HEK293 (cell line): ENCODE data around the gene ABCC2.
A peak's percentile ranks its signal among the peaks of the same experiment; 100 is the strongest.

Source experiments
- CTCF ChIA-PET: fragments of 350-600 bp; formaldehyde crosslinking; extraction: SDS; loops from one replicate; lab custom pipeline; 2021; ENCODE audit warnings: antibody characterized with exemption; lab: Yijun Ruan, JAX
- POLR2A ChIA-PET: fragments of 300-600 bp; formaldehyde crosslinking; extraction: SDS; loops from one replicate; lab custom pipeline; 2020; ENCODE audit warnings: antibody characterized with exemption, inconsistent platforms; lab: Yijun Ruan, JAX
- H3K27ac ChIP-seq: fragments of 200-500 bp; sonication (Bioruptor generic); 2 replicates; pipeline ENCODE4 v1.5.1; 2014; ENCODE audit warnings: low read depth, low read length, control low read depth, inconsistent platforms; ENCODE audit errors: extremely low read depth
- H3K36me3 ChIP-seq, 2 experiments: fragments of 200-500 bp in 1 of 2; sonication (Bioruptor generic) in 1 of 2; 1 replicate in 1 of 2; 2 replicates in 1 of 2; pipeline ENCODE4 v1.5.1; 2014 to 2017; ENCODE audit warnings: inconsistent platforms in 2 of 2, low read length in 2 of 2; ENCODE audit not compliant: control insufficient read depth in 2 of 2, insufficient read depth in 1 of 2
- H3K4me1 ChIP-seq: fragments of 200-500 bp; sonication (Bioruptor generic); 2 replicates; pipeline ENCODE4 v1.5.1; 2014; ENCODE audit warnings: mild to moderate bottlenecking, low read length, inconsistent platforms; ENCODE audit not compliant: control insufficient read depth, insufficient read depth
- H3K4me3 ChIP-seq: 2 replicates; pipeline ENCODE4 v1.5.1; 2011; ENCODE audit warnings: low read depth, mild to moderate bottlenecking, control low read depth, low read length, moderate library complexity
- H3K9me3 ChIP-seq: fragments of 200-500 bp; sonication (Bioruptor generic); 2 replicates; pipeline ENCODE4 v1.5.1; 2014; ENCODE audit warnings: low read depth, low read length, inconsistent platforms; ENCODE audit not compliant: control insufficient read depth, insufficient read depth
- ELK4 ChIP-seq: IDR thresholded peaks from 2 replicates; pipeline ENCODE4 v1.6.1; 2011; ENCODE audit warnings: mild to moderate bottlenecking, low read depth, low read length, borderline replicate concordance
- KLF17 ChIP-seq: fragments of 450-650 bp; formaldehyde crosslinking; IDR thresholded peaks from 2 replicates; pipeline ENCODE4 v1.5.1; 2016; ENCODE audit warnings: missing biosample characterization, missing genetic modification characterization
- KLF8 ChIP-seq: fragments of 450-650 bp; formaldehyde crosslinking; IDR thresholded peaks from 2 replicates; pipeline ENCODE4 v1.5.1; 2016; ENCODE audit warnings: missing biosample characterization, missing genetic modification characterization
- YY2 ChIP-seq: fragments of 450-650 bp; formaldehyde crosslinking; IDR thresholded peaks from 2 replicates; pipeline ENCODE4 v1.5.1; 2016; ENCODE audit warnings: missing biosample characterization, missing genetic modification characterization
- ZNF114 ChIP-seq: fragments of 450-650 bp; formaldehyde crosslinking; IDR thresholded peaks from 2 replicates; pipeline ENCODE4 v1.5.0; 2017; ENCODE audit warnings: missing biosample characterization, missing genetic modification characterization
- ZNF148 ChIP-seq: fragments of 450-650 bp; formaldehyde crosslinking; IDR thresholded peaks from 2 replicates; pipeline ENCODE4 v1.5.0; 2017; ENCODE audit warnings: missing biosample characterization, missing genetic modification characterization, borderline replicate concordance
- ZNF155 ChIP-seq: fragments of 450-650 bp; formaldehyde crosslinking; IDR thresholded peaks from 2 replicates; pipeline ENCODE4 v1.5.1; 2016; ENCODE audit warnings: missing biosample characterization, missing genetic modification characterization
- ZNF16 ChIP-seq: fragments of 450-650 bp; formaldehyde crosslinking; IDR thresholded peaks from 2 replicates; pipeline ENCODE4 v1.5.1; 2016; ENCODE audit warnings: low read depth, missing biosample characterization, missing genetic modification characterization
- ZNF184 ChIP-seq: fragments of 450-650 bp; IDR thresholded peaks from 2 replicates; pipeline ENCODE4 v1.5.1; 2018; ENCODE audit warnings: missing biosample characterization, mild to moderate bottlenecking, missing genetic modification characterization
- ZNF2 ChIP-seq: fragments of 450-650 bp; formaldehyde crosslinking; IDR thresholded peaks from 2 replicates; pipeline ENCODE4 v1.5.1; 2016; ENCODE audit warnings: missing biosample characterization, missing genetic modification characterization
- ZNF248 ChIP-seq: fragments of 450-650 bp; formaldehyde crosslinking; IDR thresholded peaks from 2 replicates; pipeline ENCODE4 v1.5.1; 2017; ENCODE audit warnings: missing biosample characterization, missing genetic modification characterization
- ZNF274 ChIP-seq, 2 experiments: fragments of 200-500 bp in 1 of 2; fragments of 450-650 bp in 1 of 2; sonication (Bioruptor generic) in 1 of 2; formaldehyde crosslinking in 1 of 2; IDR thresholded peaks; 2 replicates each; pipeline versions ENCODE4 v1.5.1 to v1.6.1; 2014 to 2016; ENCODE audit warnings: borderline replicate concordance in 1 of 2, inconsistent platforms in 1 of 2, low read length in 1 of 2, missing biosample characterization in 1 of 2, missing genetic modification characterization in 1 of 2
- ZNF324 ChIP-seq: fragments of 450-650 bp; formaldehyde crosslinking; IDR thresholded peaks from 2 replicates; pipeline ENCODE4 v1.5.1; 2016; ENCODE audit warnings: missing biosample characterization, missing genetic modification characterization
- ZNF350 ChIP-seq: fragments of 450-650 bp; formaldehyde crosslinking; IDR thresholded peaks from 2 replicates; pipeline ENCODE4 v1.5.0; 2017; ENCODE audit warnings: missing biosample characterization, mild to moderate bottlenecking, missing genetic modification characterization
- ZNF37A ChIP-seq: fragments of 450-650 bp; IDR thresholded peaks from 2 replicates; pipeline ENCODE4 v1.5.1; 2018; ENCODE audit warnings: missing biosample characterization, missing genetic modification characterization
- ZNF416 ChIP-seq: fragments of 450-650 bp; formaldehyde crosslinking; IDR thresholded peaks from 2 replicates; pipeline ENCODE4 v1.5.1; 2016; ENCODE audit warnings: missing biosample characterization, missing genetic modification characterization
- ZNF473 ChIP-seq: fragments of 450-650 bp; formaldehyde crosslinking; IDR thresholded peaks from 2 replicates; pipeline ENCODE4 v1.5.1; 2017; ENCODE audit warnings: missing biosample characterization, missing genetic modification characterization
- ZNF501 ChIP-seq: fragments of 450-650 bp; formaldehyde crosslinking; IDR thresholded peaks from 2 replicates; pipeline ENCODE4 v1.5.1; 2016; ENCODE audit warnings: missing biosample characterization, missing genetic modification characterization
- ZNF544 ChIP-seq: fragments of 450-650 bp; formaldehyde crosslinking; IDR thresholded peaks from 2 replicates; pipeline ENCODE4 v1.5.0; 2017; ENCODE audit warnings: missing biosample characterization, missing genetic modification characterization
- ZNF555 ChIP-seq: fragments of 450-650 bp; formaldehyde crosslinking; conservative IDR thresholded peaks from 2 replicates; pipeline ENCODE4 v1.5.1; 2017; ENCODE audit warnings: missing biosample characterization, mild to moderate bottlenecking, missing genetic modification characterization, inconsistent platforms
- ZNF558 ChIP-seq: fragments of 450-650 bp; formaldehyde crosslinking; IDR thresholded peaks from 2 replicates; pipeline ENCODE4 v1.5.1; 2016; ENCODE audit warnings: missing biosample characterization, missing genetic modification characterization
- ZNF624 ChIP-seq: fragments of 450-650 bp; formaldehyde crosslinking; IDR thresholded peaks from 2 replicates; pipeline ENCODE4 v1.5.1; 2017; ENCODE audit warnings: missing biosample characterization, missing genetic modification characterization
- ZNF629 ChIP-seq: fragments of 450-650 bp; formaldehyde crosslinking; IDR thresholded peaks from 2 replicates; pipeline ENCODE4 v1.5.1; 2017; ENCODE audit warnings: missing biosample characterization, missing genetic modification characterization
- ZNF654 ChIP-seq: fragments of 450-650 bp; formaldehyde crosslinking; IDR thresholded peaks from 2 replicates; pipeline ENCODE4 v1.5.1; 2016; ENCODE audit warnings: low read depth, missing biosample characterization, missing genetic modification characterization
- ZNF843 ChIP-seq: fragments of 450-650 bp; formaldehyde crosslinking; IDR thresholded peaks from 2 replicates; pipeline ENCODE4 v1.5.1; 2016; ENCODE audit warnings: missing biosample characterization, missing genetic modification characterization
- ZXDB ChIP-seq: fragments of 450-650 bp; formaldehyde crosslinking; IDR thresholded peaks from 2 replicates; pipeline ENCODE4 v1.5.1; 2016; ENCODE audit warnings: missing biosample characterization, missing genetic modification characterization

ABCC2 gene

GRCh38 chr10:99854860-99855259 lies 72.4 kb downstream of the ABCC2 start:
- CTCF ChIA-PET: interaction anchor here (1.3 to 17.6 kb wide), 4 partner anchors 9 to 193 kb away, joined by 4 to 264 read pairs (median 21); partner anchors contain the start of gene DNMBP
- POLR2A ChIA-PET: no interaction called here
- H3K27ac ChIP-seq: no peak overlapping the region
- H3K9me3 ChIP-seq: no peaks in the 10 kb centered on the region
- no peak overlapping the region for H3K4me3 ChIP-seq
- TF ChIP-seq ZNF274 (IDR thresholded peaks at IDR 0.05; ENCODE audit: low read length) (no peak), ZNF274 (tag by site-specific recombination; IDR thresholded peaks at IDR 0.05; ENCODE audit: borderline replicate concordance) (no peak), ZNF654 (tag by site-specific recombination) (peak; percentile 54)
- no peaks in the 10 kb centered on the region for H3K4me1 ChIP-seq
- no peaks in the 10 kb centered on the region for H3K36me3 ChIP-seq

GRCh38 chr10:99855479-99856071 lies 73.1 kb downstream of the ABCC2 start:
- no peak for TF ChIP-seq ZNF37A (tag by site-specific recombination)
- TF ChIP-seq ZXDB: no peak
- no peak for TF ChIP-seq ZNF114
- TF ChIP-seq ZNF324: no peak
- TF ChIP-seq ELK4: no peak
- no peak for TF ChIP-seq ZNF16 (tag by site-specific recombination)
- no peak for TF ChIP-seq ZNF629 (tag by site-specific recombination)
- no peak for TF ChIP-seq ZNF843 (tag by site-specific recombination)
- CTCF ChIA-PET: interaction anchor here (0.6 to 17.6 kb wide), 5 partner anchors 10 to 411 kb away, joined by 4 to 264 read pairs (median 9); partner anchors contain the start of gene DNMBP
- Histone ChIP-seq H3K4me3 (no peak overlapping the region), H3K27ac (no peak overlapping the region), H3K36me3 (no peaks in the 10 kb centered on the region), H3K4me1 (no peaks in the 10 kb centered on the region), H3K9me3 (no peaks in the 10 kb centered on the region)
- POLR2A ChIA-PET: no interaction called here

GRCh38 chr10:99858849-99859248 lies 76.4 kb downstream of the ABCC2 start:
- Histone ChIP-seq H3K4me3 (no peak overlapping the region), H3K36me3 (no peaks in the 10 kb centered on the region), H3K4me1 (no peaks in the 10 kb centered on the region), H3K27ac (no peak overlapping the region), H3K9me3 (no peaks in the 10 kb centered on the region)
- TF ChIP-seq ZNF544 (tag by site-specific recombination) (no peak), ZNF473 (tag by site-specific recombination) (no peak), ZNF350 (no peak), ZNF2 (tag by site-specific recombination) (no peak), KLF8 (tag by site-specific recombination) (no peak), ZNF148 (no peak), YY2 (tag by site-specific recombination) (no peak), ZNF416 (tag by site-specific recombination) (no peak), ZNF501 (no peak), KLF17 (tag by site-specific recombination) (no peak), ZNF248 (no peak), ZNF184 (tag by site-specific recombination) (no peak), ZNF555 (no peak), ZNF558 (tag by site-specific recombination) (no peak), ZNF624 (tag by site-specific recombination) (no peak), ZNF155 (tag by site-specific recombination) (no peak)
- ChIA-PET CTCF (interaction anchor here (0.6 to 17.6 kb wide), 9 partner anchors 9 to 189 kb away, joined by 3 to 264 read pairs (median 3); partner anchors contain the start of gene DNMBP), POLR2A (no interaction called here)
